ENCODE measurements around the gene ABCA3.
A peak's percentile ranks its signal among the peaks of the same experiment; 100 is the strongest.

The ABCA3 gene

GRCh38 chr16:2308089-2308962 lies 32.2 kb downstream of the ABCA3 start:
- DNase-seq = no peak

DNA sequence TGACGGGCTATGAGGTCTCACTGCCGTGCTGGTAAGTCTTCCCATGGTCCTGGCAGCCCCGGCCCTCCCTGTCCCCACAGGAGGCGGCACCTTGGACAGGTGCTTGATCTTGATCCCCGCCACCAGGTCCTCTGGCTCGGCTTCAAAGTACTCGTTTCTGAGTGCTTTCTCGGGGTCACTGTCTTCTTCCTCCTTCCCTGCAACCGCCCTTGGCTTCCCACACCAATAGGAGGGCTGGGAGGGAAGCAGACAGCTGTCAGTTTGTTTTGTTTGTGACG lies 40.7 kb downstream of the ABCA3 start:
- DNase-seq = no peak

DNA sequence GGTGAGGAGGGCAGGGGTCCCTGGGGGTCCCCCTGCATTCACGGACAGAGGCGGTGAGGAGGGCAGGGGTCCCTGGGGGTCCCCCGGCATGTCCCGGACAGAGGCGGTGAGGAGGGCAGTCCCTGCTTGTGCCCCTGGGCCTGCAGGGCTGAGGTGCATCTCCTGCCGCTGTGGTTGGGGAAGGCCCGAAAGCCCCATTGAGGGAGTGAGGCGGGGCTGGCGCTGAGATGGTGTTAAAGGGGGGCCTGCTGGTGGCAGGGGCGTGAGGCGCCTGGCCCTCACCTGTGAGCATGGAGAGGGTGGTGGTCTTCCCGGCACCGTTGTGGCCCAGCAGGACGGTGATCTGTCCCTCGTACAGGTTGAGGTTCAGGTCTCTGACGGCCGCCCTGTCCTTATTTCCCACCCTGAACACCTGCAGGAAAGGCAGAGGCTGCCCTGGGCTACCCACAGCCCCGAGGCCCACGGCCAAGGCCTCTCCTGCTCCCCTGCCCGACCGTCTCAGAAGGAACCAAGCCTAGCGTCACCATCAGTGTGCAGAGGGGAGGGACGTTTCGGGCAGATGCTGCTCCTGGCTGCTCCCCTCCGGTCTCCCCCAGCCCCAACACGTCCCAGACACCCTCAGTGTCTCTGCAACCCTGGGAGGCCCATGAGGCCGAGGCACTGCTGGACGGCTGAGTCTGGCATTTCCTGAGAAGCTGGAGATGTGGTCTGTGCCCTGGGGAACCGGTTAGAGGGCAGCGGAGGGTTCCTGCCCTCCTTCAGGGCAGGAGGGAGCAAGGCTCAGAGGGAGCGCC lies 41.2 kb downstream of the ABCA3 start:
- DNase-seq = no peak

DNA sequence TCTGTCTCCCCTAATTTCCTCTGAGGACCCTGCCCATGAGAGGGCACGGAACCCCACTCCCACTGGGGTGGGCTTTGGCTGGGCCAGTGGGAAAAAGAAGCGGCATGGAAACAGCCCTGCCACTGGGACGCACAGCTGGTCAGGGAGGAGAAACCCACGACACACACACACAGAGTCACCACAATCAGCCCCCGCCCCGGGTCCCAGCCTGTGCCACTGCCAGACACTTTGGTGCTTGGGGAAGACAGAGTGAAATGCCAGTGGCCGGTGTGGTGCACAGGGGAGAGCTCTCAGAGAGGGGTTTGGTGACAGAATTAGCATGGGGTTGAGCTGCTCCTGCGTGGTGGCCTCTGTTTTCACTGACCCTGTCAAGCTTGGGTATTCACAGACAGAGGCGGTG lies 41.9 kb downstream of the ABCA3 start:
- no peak for DNase-seq

DNA sequence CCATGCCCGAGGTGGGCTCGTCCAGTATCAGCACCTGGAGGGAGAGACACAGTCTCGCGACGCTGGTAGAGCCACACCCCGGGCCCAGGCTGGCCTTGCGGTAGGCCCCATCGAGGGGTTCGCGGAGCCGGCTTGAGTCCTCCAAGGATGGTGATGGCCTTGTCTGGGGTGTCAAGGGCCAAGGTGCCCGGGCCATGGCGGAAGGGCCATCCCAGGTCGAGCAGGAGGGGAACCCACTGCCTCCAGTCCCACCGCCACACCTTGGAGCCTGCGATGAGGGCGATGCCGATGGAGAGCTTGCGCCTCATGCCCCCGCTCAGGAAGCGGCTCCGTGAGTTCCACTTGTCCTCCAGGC lies 43.0 kb downstream of the ABCA3 start:
- DNase-seq = no peak

DNA sequence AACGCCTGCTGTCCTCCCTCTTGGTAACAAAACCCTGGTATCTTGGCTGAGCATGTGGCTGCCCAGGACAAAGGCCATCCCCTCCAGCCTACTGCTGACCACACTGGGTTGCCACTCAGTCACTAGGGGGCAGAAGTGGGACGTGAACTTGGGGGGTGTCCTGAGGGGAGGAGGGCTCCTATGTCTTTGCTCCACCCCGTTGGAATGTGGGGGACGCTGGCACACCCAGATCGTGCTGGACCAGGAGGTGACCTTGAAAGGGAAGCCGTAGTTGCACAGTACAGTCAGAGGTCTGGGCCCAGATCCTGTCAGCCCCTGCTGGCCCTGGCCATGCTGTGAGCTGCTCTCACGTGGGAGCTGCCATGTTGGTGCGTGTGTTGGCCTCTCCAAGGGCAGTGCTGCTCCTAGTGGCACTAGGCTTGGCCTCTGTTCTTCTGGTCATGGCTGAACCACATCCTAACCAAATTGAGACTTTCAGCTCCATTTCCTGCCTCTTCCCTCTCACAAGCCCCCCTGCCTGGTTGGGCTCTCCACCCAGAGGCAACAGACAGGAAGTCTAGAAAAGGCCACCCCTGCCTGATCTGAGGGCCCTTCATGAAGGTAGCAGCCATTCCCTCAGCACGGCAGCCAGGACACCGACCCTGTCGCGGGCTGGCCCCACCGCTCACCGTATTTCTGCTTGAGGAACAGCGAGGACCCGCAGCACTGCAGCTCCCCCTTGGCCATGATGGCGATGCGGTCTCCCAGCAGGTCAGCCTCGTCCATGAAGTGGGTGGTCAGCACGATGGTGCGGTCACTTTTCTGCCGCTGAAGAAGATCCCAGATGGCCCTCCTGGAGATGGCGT lies 43.6 kb downstream of the ABCA3 start:
- DNase-seq = no peak

DNA sequence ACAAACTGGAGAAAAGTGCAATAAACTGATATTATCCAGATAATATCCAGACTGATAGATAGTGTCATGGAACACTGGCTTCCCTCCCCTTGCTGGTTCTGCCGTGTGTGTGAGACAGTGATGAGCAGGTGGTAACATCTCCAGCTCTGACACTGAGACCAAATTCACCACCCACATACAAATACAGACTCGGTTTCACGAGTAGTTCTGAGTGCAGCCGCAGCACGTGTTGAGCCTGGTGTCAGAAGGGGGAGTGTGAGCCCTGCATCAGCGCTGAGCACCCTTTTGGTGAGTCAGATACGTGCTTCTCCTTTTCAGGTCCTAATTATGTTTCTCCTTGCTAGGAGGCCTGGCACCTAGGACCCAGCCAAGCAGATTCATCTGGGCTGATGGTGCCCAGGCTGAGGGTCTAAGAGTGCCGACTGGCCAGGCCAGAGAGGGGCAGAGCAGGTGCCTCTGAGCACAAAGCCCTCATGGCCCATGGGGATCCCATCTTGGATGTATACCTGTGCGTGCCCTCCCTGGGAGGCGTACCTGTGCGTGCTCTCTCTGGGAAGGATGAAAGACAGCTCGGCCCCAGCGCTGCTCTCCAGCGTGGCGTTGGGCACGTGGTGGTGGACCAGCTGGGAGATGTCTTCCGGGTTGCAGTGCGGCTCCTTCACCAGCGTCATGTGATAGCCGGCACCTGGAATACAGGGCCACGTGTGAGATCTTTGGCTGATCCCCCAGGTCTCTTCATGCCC lies 45.3 kb downstream of the ABCA3 start:
- DNase-seq = peak in 1 of 2 experiments; percentile 9

DNA sequence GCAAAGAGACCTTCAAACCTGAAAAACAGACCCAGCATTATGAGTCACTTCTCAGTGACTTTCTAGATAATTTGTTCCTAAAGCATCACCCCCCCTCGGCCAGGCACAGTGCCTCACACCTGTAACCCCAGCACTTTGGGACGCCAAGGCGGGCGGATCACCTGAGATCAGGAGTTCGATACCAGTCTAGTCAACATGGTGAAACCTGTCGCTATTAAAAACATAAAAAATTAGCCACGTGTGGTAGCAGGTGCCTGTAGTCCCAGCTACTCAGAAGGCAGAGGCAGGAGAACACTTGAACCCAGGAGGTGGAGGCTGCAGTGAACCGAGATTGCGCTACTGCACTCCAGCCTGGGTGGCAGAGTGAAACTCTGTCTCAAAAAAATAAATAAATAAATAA lies 48.3 kb downstream of the ABCA3 start:
- DNase-seq = no peak

- no peak for DNase-seq
These were observed 51.2 kb downstream of the ABCA3 start for GRCh38 chr16:2289282-2289681.

DNA sequence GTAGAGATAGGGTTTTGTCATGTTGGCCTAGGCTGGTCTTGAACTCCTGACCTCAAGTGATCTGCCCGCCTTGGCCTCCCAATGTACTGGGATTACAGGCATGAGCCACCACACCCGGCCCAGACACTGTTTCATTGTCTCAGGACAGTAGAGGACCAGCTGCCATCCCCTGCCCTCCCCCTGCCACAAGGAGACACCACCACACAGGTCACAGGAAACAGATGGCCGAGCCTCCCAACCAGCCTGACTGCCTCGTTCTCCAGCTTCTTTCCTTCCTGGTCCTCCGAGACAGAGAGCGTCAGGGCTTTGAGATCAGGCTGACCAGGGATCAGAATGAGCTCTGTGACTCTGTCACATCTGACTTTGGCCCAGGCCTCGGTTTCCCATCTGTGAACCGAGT lies 51.8 kb downstream of the ABCA3 start:
- DNase-seq = peak; percentile 49 to 52

DNA sequence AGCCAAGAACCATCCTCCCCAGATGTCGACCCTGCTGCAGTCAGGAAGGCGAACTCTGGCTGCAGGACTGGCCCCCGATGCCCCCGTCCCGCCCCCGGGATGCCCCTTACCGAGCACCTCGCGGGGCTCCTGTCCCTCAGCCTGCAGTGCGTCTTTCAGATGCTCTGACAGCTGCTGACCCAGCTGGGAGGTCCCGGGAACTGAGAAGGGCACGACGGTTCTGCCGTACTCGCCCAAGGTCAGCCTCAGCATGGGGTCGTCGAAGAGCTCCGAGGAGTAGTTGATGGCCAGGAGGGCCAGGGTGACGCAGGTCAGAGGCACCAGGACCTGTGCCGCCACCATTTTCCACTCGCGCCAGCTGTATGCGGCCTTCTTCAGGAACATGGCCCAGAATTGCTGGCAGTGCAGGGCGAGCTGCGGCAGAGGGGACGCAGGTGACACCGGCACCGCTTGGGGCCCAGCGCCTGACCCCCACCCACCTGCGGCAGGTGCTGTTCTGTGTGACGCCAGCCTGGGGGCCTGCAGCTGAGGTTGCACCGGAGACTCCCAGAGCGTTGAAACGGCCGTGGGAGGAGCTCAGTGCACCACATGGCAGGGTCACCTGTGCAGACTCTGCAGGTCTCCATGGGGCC lies 52.5 kb downstream of the ABCA3 start:
- no peak for DNase-seq

DNA sequence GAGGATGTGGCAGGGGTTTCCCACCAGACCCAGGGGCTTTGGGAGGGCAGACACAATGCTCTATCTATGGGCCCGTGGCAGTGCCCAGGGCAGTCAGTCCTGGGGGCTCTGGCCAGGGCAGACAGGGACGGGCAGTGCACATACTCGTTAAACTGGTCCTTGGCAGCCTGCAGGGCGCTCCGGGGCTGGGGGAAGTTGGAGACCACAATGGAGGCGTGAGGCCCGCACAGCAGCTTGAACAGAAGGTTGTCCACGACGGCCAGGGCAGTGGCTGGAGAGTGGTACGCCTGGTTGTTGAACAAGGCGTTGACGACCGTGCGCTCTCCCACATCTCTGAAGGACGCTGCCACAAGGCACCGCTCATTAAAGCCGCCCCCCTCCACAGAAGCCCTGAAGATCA lies 54.0 kb downstream of the ABCA3 start:
- no peak for DNase-seq

DNA sequence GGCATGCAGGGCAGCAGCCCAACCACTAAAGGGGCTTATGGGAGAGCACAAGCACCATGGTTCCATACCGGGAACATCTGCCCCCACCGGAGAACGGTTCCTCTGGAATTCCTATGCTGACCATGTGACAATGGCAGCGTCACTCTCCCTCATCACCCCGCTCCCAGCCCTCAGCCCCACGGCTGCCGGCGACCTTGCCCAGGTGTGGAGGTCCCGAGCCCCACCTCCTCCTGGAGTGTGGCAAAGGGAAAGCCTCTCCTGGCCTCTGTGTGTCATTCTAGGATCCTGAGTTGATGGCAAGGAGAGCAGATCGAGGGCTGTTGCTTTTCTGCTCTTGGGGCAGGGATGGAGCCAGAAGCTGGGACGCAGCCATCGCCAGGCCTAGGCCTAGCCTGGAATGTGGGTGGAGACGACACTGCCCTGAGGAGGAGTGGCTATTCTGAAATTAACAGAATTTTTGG lies 54.8 kb downstream of the ABCA3 start:
- DNase-seq = no peak

DNA sequence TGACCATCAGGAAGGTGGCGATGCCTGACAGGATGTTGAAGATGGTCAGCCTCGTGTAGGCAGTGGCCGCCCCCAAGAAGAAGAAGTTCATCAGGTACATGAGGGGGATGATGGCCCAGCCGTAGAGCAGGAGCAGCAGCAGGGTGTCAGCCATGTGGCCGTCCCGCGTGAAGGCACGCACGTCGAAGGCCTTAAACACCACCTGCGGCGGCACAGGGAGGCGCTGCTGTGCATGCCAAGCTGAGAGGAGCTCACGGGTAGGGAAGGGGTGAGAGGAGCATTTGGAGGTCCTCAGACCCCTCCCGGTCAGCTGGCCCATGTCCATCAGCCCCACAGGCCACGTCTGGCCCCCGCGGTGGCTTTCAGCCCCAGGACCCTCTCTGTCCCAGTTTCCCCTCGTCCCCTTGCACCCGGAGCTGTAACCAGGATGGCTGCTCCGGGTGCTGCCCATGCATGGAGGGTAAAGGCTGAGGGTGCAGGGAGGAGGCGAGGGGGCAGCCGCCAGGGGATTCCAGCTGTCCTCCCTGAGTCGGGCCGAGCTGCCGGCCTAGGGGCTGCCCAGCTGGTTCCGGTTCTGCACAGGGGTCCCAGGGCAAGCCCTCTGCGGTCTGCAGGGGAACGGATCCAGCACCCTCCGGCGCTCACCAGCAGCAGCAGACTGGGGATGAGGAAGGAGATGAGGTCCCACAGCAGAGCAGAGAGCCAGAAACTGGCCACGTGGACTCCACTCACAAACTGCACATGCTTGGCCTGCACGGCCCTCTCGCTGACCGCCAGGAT lies 55.5 kb downstream of the ABCA3 start:
- DNase-seq = no peak

- no peak for DNase-seq
These were observed 56.3 kb downstream of the ABCA3 start for GRCh38 chr16:2284001-2284770.

DNA sequence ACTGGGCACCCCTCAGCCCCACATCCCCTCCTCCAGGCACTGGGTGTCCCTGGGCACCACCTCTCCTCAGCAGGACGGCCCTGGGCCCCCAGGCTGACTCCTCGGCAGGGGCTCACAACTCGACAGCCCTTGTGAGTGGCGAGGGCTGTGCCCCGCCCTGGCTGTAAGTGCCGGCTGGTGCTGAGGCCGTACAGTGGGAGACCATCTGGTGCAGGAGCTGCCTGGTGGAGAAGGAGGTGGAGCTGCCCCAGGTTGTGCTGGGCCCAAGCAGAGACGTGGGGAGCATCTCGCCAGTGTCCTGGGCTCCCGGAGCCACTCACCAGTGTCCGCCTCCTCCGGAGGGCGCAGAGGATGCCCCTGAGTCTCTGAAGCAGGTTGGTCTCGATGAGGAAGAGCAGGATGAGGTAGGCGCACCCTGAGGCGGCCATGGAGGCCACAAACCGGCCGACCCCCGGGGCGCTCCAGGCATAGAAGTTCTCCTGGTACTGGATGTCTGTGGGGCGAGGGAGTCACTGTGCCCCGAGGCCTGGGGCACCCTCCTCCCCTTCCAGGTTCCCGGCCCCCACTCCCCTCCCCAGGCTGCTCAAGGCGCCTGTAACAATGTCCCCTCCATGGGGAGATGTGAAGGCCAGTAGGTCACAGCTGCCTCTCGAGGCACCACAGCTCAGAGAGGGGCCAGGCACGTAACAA lies 57.5 kb downstream of the ABCA3 start:
- no peak for DNase-seq

DNA sequence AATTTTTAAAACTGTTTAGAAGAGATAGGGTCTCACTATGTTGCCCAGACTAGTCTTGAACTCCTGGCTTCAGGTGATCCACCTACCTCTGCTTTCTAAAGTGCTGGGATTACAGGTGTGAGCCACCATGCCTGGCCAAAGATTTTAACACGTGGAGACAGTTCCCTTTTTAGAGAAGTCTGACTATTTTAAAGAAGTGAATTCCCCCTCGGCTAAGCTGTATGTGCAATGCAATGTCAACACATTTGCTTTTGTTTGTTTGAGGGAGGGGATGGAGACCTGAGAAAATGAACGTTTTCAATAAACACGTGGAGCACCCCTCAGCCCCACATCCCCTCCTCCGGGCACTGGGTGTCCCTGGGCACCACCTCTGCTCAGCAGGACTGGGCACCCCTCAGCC lies 58.3 kb downstream of the ABCA3 start:
- DNase-seq = no peak

DNA sequence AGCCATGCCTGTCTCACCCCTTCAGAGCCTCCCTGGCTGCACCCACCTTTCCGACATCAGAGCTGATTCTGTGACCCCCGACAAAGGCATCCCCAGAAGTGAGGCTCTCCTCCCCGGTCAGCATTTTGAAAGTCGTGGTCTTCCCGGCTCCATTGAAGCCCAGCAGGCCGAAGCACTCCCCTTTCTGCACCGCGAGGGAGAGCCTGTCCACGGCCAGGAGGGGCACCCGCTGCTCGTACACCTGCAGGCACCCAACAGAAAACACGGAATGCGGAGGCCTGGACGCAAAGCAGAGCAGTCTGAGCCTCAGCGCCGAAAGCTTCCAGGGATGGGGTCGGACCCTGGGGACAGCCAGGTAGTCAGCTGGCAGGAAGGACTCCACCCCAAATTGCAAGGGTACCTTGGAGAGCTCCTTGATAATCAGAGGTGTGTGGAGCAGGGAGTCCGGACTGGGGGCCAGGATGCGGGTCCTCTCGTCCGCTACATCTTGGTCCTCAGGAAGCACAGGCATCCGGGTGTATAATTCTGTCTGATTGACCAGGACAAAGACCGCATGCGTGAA lies 59.5 kb downstream of the ABCA3 start:
- DNase-seq = no peak

- DNase-seq = no peak
These were observed 60.1 kb downstream of the ABCA3 start for GRCh38 chr16:2280461-2280860.
